SK-MEL-5 (cell line): ENCODE measurements around the gene NKAIN4. TPM values are rescaled to one million over a fixed set of nuclear protein-coding genes. Genes with fewer than 3 reads are reported as not detected.
A peak's percentile ranks its signal among the peaks of the same experiment; 100 is the strongest.

Experiments
- DNase-seq: peaks from one replicate; pipeline ENCODE4 v3.0.0-alpha.2; 2016; ENCODE audit warnings: low read depth, low spot score
- in situ Hi-C: cut with HindIII; loops from 2 replicates; pipeline ENCODE4 v1.10.0; 2016; ENCODE audit warnings: low sequenced_read_pairs, high pct_unique_total_duplicates, low pct_unique_long_range_greater_than_20kb
- total RNA-seq: library from RNA; depleted of rRNA; stranded (reverse); fragments of >200 nt; shearing (Covaris generic); gene quantifications from 2 replicates; pipeline ENCODE4 v1.2.3, GENCODE V29; 2014

NKAIN4 gene
- total RNA-seq, 1 experiment from 2014 or later: not detected

- no peak for DNase-seq
- in situ Hi-C loops: no loop called here
These were observed 4.4 kb downstream of the NKAIN4 start for GRCh38 chr20:63249891-63250290.

- DNase-seq: no peak
- in situ Hi-C loops: no loop called here
These were observed 5.2 kb downstream of the NKAIN4 start for GRCh38 chr20:63248835-63249591.

GRCh38 chr20:63247671-63248228, 6.5 kb downstream of the NKAIN4 start:
- in situ Hi-C loops: no loop called here
- DNase-seq: no peak

DNA sequence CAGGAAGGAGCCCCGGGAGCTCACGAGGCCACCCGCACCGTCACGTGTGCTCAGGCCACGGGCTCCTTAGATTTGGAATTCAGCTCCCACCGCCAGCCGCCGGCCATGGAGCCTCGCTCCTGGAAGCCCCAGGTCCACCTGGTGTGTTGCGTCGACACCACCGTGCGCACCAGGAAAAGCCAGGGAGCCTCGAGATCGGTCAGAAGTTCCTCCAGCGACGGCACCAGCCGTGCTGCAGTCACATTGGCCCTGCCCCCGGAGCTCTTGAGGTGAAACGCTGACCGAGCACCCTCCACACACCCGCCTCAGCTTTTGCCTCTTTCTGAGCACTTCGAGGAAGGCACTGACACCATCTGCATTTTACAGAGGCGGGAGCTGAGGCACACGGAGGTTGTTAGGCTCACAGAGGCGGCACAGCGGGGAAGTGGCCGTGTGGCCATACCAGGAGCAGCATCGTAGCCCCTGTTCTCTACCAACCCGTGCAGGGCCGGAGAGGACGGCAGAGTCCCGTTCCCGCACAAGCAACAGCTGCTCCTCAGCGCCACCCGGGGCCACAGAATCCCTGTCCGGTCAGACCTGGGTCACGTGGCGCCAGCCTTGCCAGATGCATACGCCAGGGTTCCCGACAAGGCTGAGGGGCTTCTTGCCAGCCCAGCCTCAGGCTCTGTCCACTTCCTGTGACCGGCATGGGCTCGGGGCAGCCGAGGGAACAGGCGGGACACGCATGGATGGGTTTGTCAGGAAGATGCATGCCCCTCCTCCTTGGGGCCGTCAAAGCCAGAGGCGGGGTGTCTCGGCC, 7.6 kb downstream of the NKAIN4 start:
- DNase-seq: no peak
- in situ Hi-C loops: no loop called here

DNA sequence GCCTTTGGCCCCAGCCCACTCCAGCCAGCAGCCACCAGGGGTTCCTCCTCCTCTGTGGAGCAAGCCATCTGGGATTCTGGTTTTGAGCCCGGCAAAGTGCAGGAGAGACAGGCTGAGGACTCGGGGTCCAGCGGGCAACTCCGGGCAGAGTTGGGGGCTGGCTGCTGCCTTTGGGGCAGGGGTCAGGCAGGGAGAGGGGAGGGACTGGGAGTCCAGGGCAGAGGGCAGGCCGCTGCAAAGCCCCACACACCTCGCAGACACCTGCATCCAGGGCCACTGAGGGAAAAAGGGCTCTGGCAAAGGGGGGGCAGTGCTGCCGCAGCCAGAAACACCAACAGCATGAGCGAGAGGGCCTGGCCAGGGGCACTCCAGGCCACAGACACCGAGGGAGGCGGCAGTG, 9.8 kb downstream of the NKAIN4 start:
- no peak for DNase-seq
- in situ Hi-C loops: no loop called here

- in situ Hi-C loops: no loop called here
- no peak for DNase-seq
These were observed 10.5 kb downstream of the NKAIN4 start for GRCh38 chr20:63243604-63244247.

GRCh38 chr20:63242736-63243135, 11.5 kb downstream of the NKAIN4 start:
- in situ Hi-C loops: no loop called here
- no peak for DNase-seq

DNA sequence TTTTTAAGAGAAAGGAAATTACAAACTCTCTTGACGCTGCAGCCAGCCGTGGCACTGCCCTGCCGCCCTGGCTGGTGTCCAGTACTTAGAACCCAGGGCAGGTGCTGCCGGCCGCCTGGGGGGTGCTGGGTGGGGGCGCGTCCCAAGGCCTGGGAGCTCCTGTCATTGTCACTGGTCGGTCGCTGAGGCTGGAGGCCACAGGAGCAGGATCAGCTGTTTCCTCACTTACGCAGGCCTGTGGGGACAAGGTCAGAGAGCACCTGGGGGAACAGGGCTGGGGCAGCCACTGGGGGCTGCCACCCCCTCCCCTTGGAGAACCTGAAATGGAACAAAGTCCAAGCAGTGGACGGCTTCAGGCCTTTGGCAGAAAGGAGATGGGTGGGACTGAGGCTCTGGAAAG, 13.0 kb downstream of the NKAIN4 start:
- in situ Hi-C loops: no loop called here
- no peak for DNase-seq

- no peak for DNase-seq
- in situ Hi-C loops: no loop called here
These were observed 14.3 kb downstream of the NKAIN4 start for GRCh38 chr20:63240004-63240403.

DNA sequence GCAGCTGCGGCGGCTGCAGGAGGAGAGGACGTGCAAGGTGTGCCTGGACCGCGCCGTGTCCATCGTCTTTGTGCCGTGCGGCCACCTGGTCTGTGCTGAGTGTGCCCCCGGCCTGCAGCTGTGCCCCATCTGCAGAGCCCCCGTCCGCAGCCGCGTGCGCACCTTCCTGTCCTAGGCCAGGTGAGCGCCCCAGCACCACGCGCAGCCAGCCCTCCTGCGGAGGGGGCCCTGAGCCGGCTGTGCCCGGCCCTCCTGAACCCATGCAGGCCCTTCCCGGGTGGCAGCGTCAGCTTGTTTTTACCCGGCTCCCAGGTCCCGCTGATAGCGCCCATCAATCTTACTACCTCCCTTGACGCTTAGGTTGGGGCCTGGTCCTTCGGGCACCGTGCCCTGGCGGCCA, 14.8 kb downstream of the NKAIN4 start:
- in situ Hi-C loops: no loop called here

GRCh38 chr20:63238514-63239125, 15.6 kb downstream of the NKAIN4 start:
- peak; percentile 42 for DNase-seq

More for the DNA sequence above, 14.8 kb downstream of the NKAIN4 start:
- no peak for DNase-seq

GRCh38 chr20:63238031-63238430, 16.2 kb downstream of the NKAIN4 start:
- in situ Hi-C loops: no loop called here
- no peak for DNase-seq

More at GRCh38 chr20:63238514-63239125, 15.6 kb downstream of the NKAIN4 start:
- in situ Hi-C loops: no loop called here

GRCh38 chr20:63236116-63236837, 18.0 kb downstream of the NKAIN4 start:
- no peak for DNase-seq
- in situ Hi-C loops: no loop called here

DNA sequence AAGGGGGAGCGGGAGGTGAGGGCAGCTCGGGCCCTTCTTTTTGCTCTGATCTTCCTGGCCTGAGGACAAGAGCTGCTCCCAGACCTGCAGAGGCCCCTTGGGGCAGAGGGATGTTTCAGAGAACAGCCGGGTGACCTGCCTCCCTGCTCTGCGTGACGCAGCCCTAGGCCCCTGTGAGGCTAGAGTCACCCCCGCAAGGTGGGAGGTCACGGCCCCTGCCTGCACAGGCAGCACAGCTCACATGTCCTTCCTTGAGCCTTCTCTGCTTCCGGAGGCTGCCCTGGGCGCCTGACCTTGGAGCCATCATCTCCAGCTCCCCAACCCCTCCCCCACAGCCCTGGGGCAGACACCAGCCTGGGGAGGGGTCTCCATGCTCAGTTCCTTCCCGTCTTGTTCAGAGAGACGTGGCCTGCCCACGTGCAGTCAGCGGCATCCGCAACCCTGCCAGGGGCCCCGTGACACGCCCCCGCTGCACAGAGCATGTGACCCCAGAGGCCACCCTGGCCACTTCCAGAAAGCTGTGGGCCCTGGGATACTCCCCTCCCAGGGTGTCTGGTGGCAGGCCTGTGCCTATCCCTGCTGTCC, 18.8 kb downstream of the NKAIN4 start, which contains the start of gene BIRC7:
BIRC7 (plus strand) TSS at position 507 of the 585 bp plus-strand sequence. CDS start 192 bp downstream, outside the sequence.
- in situ Hi-C loops: no loop called here
- peak; percentile 37 for DNase-seq

DNA sequence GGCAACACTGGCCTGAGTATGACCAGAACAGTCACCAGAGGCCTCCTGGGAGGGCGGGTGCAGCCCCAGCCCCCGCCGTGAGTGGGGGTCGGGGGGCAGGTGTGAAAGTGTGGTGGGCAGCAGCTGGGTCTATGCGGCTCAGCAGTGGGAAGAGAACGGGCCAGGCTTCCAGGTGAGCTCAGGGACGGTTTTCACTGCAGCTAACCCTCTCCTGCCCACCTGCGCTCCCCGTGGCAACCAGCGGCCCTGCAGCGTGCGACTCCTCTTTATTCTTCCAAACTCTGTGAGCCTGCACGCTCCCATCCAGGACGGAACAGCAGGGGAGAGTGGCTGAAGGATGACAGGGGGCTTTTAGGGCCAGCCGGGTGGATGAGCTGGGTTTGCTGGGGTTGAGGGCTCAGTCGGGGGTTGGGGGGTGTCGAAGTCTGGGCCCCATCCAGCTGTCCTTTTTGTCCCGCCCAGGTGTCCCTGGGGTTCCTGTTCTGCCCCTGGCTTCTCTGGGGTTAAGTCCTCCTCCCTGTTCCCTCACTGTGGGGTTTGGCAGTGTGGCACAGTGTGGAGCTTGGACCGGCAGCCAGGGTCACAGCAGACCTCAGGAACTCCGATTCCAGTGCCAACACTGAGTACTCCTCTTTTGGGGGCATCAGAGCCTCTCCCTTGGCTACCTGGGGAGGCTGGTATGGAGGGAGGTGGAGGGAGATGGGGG, 19.4 kb downstream of the NKAIN4 start:
- in situ Hi-C loops: no loop called here
- no peak for DNase-seq

DNA sequence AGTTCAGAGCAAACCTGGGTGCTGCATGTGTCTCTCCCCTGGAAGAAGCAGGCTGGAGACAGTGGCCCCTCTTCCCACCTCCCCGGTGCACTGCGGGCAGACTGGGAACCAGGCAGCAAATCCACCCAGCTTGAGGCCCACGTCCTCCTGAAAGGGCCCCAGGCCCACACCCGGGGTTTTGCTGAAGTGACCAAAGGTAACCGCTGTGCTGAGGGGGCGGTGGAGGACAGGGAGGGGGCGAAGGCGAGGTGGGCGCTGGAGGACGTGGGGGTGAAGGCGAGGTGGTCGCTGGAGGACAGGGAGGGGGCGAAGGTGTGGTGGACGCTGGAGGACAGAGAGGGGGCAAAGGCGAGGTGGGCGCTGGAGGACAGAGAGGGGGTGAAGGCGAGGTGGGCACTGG, 20.3 kb downstream of the NKAIN4 start:
- DNase-seq: no peak
- in situ Hi-C loops: no loop called here
